Mesendoderm (in vitro differentiated cells): Measurements from ENCODE around the gene STOM.

Experiments used
- DNase-seq: peaks from one replicate; pipeline ENCODE4 v3.0.0; 2013
- H2AK5ac ChIP-seq: 2 replicates; pipeline ENCODE4 v1.6.1; 2013; ENCODE audit warnings: low read length, inconsistent platforms
- H2BK120ac ChIP-seq: 2 replicates; pipeline ENCODE4 v1.6.1; 2013; ENCODE audit warnings: low read depth, mild to moderate bottlenecking, low read length, moderate library complexity, mixed read lengths
- H2BK15ac ChIP-seq: replicated peaks from 2 replicates; pipeline ENCODE4 v1.6.1; 2013; ENCODE audit warnings: low read depth, mild to moderate bottlenecking, moderate library complexity
- H2BK5ac ChIP-seq: 2 replicates; pipeline ENCODE4 v1.6.1; 2013; ENCODE audit warnings: low read length, inconsistent platforms
- H3K18ac ChIP-seq: 2 replicates; pipeline ENCODE4 v1.6.1; 2013; ENCODE audit warnings: mild to moderate bottlenecking, low read length, mixed read lengths
- H3K23ac ChIP-seq: one replicate; pipeline ENCODE4 v1.6.1; 2013; ENCODE audit warnings: low read length
- H3K27ac ChIP-seq: 2 replicates; pipeline ENCODE4 v1.5.1; 2013; ENCODE audit warnings: low read depth, mild to moderate bottlenecking, inconsistent platforms, low read length, moderate library complexity
- H3K27me3 ChIP-seq: 2 replicates; pipeline ENCODE4 v1.6.1; 2013; ENCODE audit warnings: low read length, control low read depth, mild to moderate bottlenecking, inconsistent platforms; ENCODE audit not compliant: insufficient read depth, poor library complexity
- H3K36me3 ChIP-seq: 2 replicates; pipeline ENCODE4 v1.6.1; 2013; ENCODE audit warnings: low read length, inconsistent platforms; ENCODE audit not compliant: control insufficient read depth, insufficient read depth
- H3K4ac ChIP-seq: one replicate; pipeline ENCODE4 v1.6.1; 2013; ENCODE audit warnings: low read depth, mild to moderate bottlenecking, low read length, moderate library complexity
- H3K4me1 ChIP-seq: 2 replicates; pipeline ENCODE4 v1.6.1; 2013; ENCODE audit warnings: low read depth, low read length, inconsistent platforms; ENCODE audit not compliant: control insufficient read depth
- H3K4me2 ChIP-seq: 2 replicates; pipeline ENCODE4 v1.6.1; 2013; ENCODE audit warnings: low read length
- H3K4me3 ChIP-seq: 2 replicates; pipeline ENCODE4 v1.5.1; 2013; ENCODE audit warnings: mild to moderate bottlenecking, low read length
- H3K56ac ChIP-seq: one replicate; pipeline ENCODE4 v1.6.1; 2013; ENCODE audit warnings: low read length
- H3K79me1 ChIP-seq: 2 replicates; pipeline ENCODE4 v1.6.1; 2013; ENCODE audit warnings: low read length, inconsistent platforms
- H3K79me2 ChIP-seq: 2 replicates; pipeline ENCODE4 v1.6.1; 2013; ENCODE audit warnings: mild to moderate bottlenecking, low read length; ENCODE audit not compliant: control insufficient read depth, insufficient read depth
- H3K9ac ChIP-seq: 2 replicates; pipeline ENCODE4 v1.6.1; 2013; ENCODE audit warnings: low read length, inconsistent platforms
- H4K5ac ChIP-seq: one replicate; pipeline ENCODE4 v1.6.1; 2013; ENCODE audit warnings: low read length
- H4K8ac ChIP-seq: one replicate; pipeline ENCODE4 v1.6.1; 2013; ENCODE audit warnings: low read depth, mild to moderate bottlenecking, control low read depth, low read length, moderate library complexity
- WGBS: extraction: QIAGEN DNeasy Blood & Tissue Kit; methylation state at CpG from one replicate; pipeline ENCODE4 v1.1.7; 2013; ENCODE audit warnings: low lambda C conversion rate, missing lambda C conversion rate; ENCODE audit not compliant: insufficient coverage; ENCODE audit errors: extremely low coverage; 5-methylcytosine and 5-hydroxymethylcytosine counted together

The STOM gene

GRCh38 chr9:121325387-121325786 is 44.7 kb downstream of the STOM start:
- H3K4me2 ChIP-seq: no peak overlapping the region
- H2BK120ac ChIP-seq: no peak overlapping the region
- H3K23ac ChIP-seq: no peak overlapping the region
- H3K27ac ChIP-seq: no peak overlapping the region
- no peaks in the 10 kb centered on the region for H3K79me2 ChIP-seq
- no peak overlapping the region for H4K8ac ChIP-seq
- H4K5ac ChIP-seq: no peak overlapping the region
- H3K18ac ChIP-seq: no peak overlapping the region
- no peaks in the 10 kb centered on the region for H3K27me3 ChIP-seq
- H2BK5ac ChIP-seq: no peak overlapping the region
- H3K4ac ChIP-seq: no peak overlapping the region
- no peak overlapping the region for H2AK5ac ChIP-seq
- no peaks in the 10 kb centered on the region for H3K4me1 ChIP-seq
- no peaks in the 10 kb centered on the region for H3K36me3 ChIP-seq
- no CpG with 5 or more reads among the region's 7 CpGs for WGBS
- H3K4me3 ChIP-seq: no peak overlapping the region
- H3K79me1 ChIP-seq: no peaks in the 10 kb centered on the region
- no peak overlapping the region for H2BK15ac ChIP-seq
- no peak overlapping the region for H3K9ac ChIP-seq
- no peak for DNase-seq
- no peak overlapping the region for H3K56ac ChIP-seq

- Histone ChIP-seq H2BK120ac (no peak overlapping the region), H3K56ac (no peak overlapping the region), H2AK5ac (no peak overlapping the region), H3K27me3 (no peaks in the 10 kb centered on the region), H3K4ac (no peak overlapping the region), H3K4me2 (no peak overlapping the region), H2BK5ac (no peak overlapping the region), H3K9ac (no peak overlapping the region), H3K79me2 (no peaks in the 10 kb centered on the region), H3K18ac (no peak overlapping the region), H3K23ac (no peak overlapping the region), H3K27ac (no peak overlapping the region), H3K4me3 (no peak overlapping the region), H3K36me3 (no peaks in the 10 kb centered on the region), H3K4me1 (no peaks in the 10 kb centered on the region), H2BK15ac (no peak overlapping the region), H4K5ac (no peak overlapping the region), H4K8ac (no peak overlapping the region), H3K79me1 (no peaks in the 10 kb centered on the region)
- WGBS: no CpG with 5 or more reads among the region's 2 CpGs
- DNase-seq: no peak
Measured at GRCh38 chr9:121324755-121325154, 45.3 kb downstream of the STOM start.

- no CpG with 5 or more reads among the region's 5 CpGs for WGBS
- Histone ChIP-seq H3K4me3 (no peak overlapping the region), H3K56ac (no peak overlapping the region), H3K27ac (no peak overlapping the region), H3K4me1 (no peaks in the 10 kb centered on the region), H3K18ac (no peak overlapping the region), H2AK5ac (no peak overlapping the region), H4K8ac (no peak overlapping the region), H3K9ac (no peak overlapping the region), H2BK120ac (no peak overlapping the region), H2BK5ac (no peak overlapping the region), H2BK15ac (no peak overlapping the region), H3K79me2 (no peaks in the 10 kb centered on the region), H3K79me1 (no peaks in the 10 kb centered on the region), H4K5ac (no peak overlapping the region), H3K27me3 (no peaks in the 10 kb centered on the region), H3K23ac (no peak overlapping the region), H3K4ac (no peak overlapping the region), H3K36me3 (no peaks in the 10 kb centered on the region), H3K4me2 (no peak overlapping the region)
- no peak for DNase-seq
Measured at GRCh38 chr9:121324316-121324715, 45.7 kb downstream of the STOM start.

GRCh38 chr9:121323449-121324151 is 46.5 kb downstream of the STOM start:
- H3K23ac ChIP-seq: no peak overlapping the region
- no peaks in the 10 kb centered on the region for H3K79me2 ChIP-seq
- no peaks in the 10 kb centered on the region for H3K36me3 ChIP-seq
- no peak overlapping the region for H3K4me2 ChIP-seq
- H3K4me3 ChIP-seq: no peak overlapping the region
- H2BK5ac ChIP-seq: no peak overlapping the region
- no peak overlapping the region for H3K27ac ChIP-seq
- no peak overlapping the region for H3K56ac ChIP-seq
- no peak overlapping the region for H2AK5ac ChIP-seq
- no peak overlapping the region for H3K18ac ChIP-seq
- no peaks in the 10 kb centered on the region for H3K4me1 ChIP-seq
- no peaks in the 10 kb centered on the region for H3K79me1 ChIP-seq
- no peak overlapping the region for H4K8ac ChIP-seq
- H3K27me3 ChIP-seq: no peaks in the 10 kb centered on the region
- no peak overlapping the region for H2BK15ac ChIP-seq
- WGBS: no CpG with 5 or more reads among the region's 10 CpGs
- H3K9ac ChIP-seq: no peak overlapping the region
- H3K4ac ChIP-seq: no peak overlapping the region
- no peak for DNase-seq
- H2BK120ac ChIP-seq: no peak overlapping the region
- no peak overlapping the region for H4K5ac ChIP-seq

GRCh38 chr9:121322737-121323448 is 47.2 kb downstream of the STOM start:
- no peak overlapping the region for H3K4me2 ChIP-seq
- H3K79me2 ChIP-seq: no peaks in the 10 kb centered on the region
- no peak overlapping the region for H2AK5ac ChIP-seq
- no peaks in the 10 kb centered on the region for H3K27me3 ChIP-seq
- H3K4me3 ChIP-seq: no peak overlapping the region
- H2BK120ac ChIP-seq: no peak overlapping the region
- H3K79me1 ChIP-seq: no peaks in the 10 kb centered on the region
- H3K56ac ChIP-seq: no peak overlapping the region
- H3K4ac ChIP-seq: no peak overlapping the region
- no peaks in the 10 kb centered on the region for H3K36me3 ChIP-seq
- no peak overlapping the region for H3K9ac ChIP-seq
- H3K18ac ChIP-seq: no peak overlapping the region
- no peak for DNase-seq
- no peak overlapping the region for H4K8ac ChIP-seq
- no peak overlapping the region for H4K5ac ChIP-seq
- no CpG with 5 or more reads among the region's 10 CpGs for WGBS
- no peak overlapping the region for H2BK5ac ChIP-seq
- H2BK15ac ChIP-seq: no peak overlapping the region
- H3K4me1 ChIP-seq: no peaks in the 10 kb centered on the region
- no peak overlapping the region for H3K23ac ChIP-seq
- H3K27ac ChIP-seq: no peak overlapping the region
